Neural crest cell (in vitro differentiated cells): Measurements from ENCODE around the gene TP73. TPM values are rescaled to one million over a fixed set of nuclear protein-coding genes. Genes with fewer than 3 reads are reported as not detected.
A peak's percentile ranks its signal among the peaks of the same experiment; 100 is the strongest.
"Not testable (repeated sequence)": the region's sequence is repeated elsewhere in the genome, so short reads cannot be mapped to it uniquely, and the experiment has no call there.

Experiments
- DNase-seq: peaks from one replicate; pipeline ENCODE4 v3.0.0; 2021; ENCODE audit warnings: low read depth, mixed read lengths, low spot score
- H3K27ac Mint-ChIP-seq: one replicate; pipeline ENCODE4 v1.8.0; 2021; ENCODE audit warnings: mild to moderate bottlenecking, mixed read lengths; ENCODE audit not compliant: unreplicated experiment
- H3K27me3 Mint-ChIP-seq: 2 replicates; pipeline ENCODE4 v1.8.0; 2021; ENCODE audit warnings: low read depth, mild to moderate bottlenecking, mixed read lengths
- H3K36me3 Mint-ChIP-seq: 2 replicates; pipeline ENCODE4 v1.8.0; 2021; ENCODE audit warnings: low read depth, mild to moderate bottlenecking, mixed read lengths
- H3K4me1 Mint-ChIP-seq: 2 replicates; pipeline ENCODE4 v1.8.0; 2021; ENCODE audit warnings: mixed read lengths
- H3K4me3 Mint-ChIP-seq: one replicate; pipeline ENCODE4 v1.8.0; 2021; ENCODE audit warnings: mild to moderate bottlenecking, mixed read lengths
- H3K9me3 Mint-ChIP-seq: 2 replicates; pipeline ENCODE4 v1.8.0; 2021; ENCODE audit warnings: mixed read lengths
- CTCF ChIP-seq: fragments of 200-600 bp; sonication (generic); conservative IDR thresholded peaks from 2 replicates; pipeline ENCODE4 v1.5.0; 2021; ENCODE audit warnings: antibody characterized with exemption, mild to moderate bottlenecking
- total RNA-seq: library from RNA; stranded (reverse); gene quantifications from 2 replicates; pipeline ENCODE4 v1.2.1, GENCODE V29; 2021

The TP73 gene
- total RNA-seq, 1 donor from 2014 or later: 1.5 TPM

GRCh38 chr1:3721955-3722465 lies 69.7 kb downstream of the TP73 start:
- no peak overlapping the region for H3K4me3 Mint-ChIP-seq
- H3K27ac Mint-ChIP-seq: no peak overlapping the region
- DNase-seq: no peak
- H3K36me3 Mint-ChIP-seq: no peaks in the 10 kb centered on the region
- H3K9me3 Mint-ChIP-seq: no peaks in the 10 kb centered on the region
- H3K27me3 Mint-ChIP-seq: peaks cover 4% of the 10 kb centered on the region
- TF ChIP-seq CTCF: no peak
- H3K4me1 Mint-ChIP-seq: no peaks in the 10 kb centered on the region

GRCh38 chr1:3722846-3723245 lies 70.5 kb downstream of the TP73 start:
- Mint-ChIP-seq H3K9me3 (no peaks in the 10 kb centered on the region), H3K27ac (no peak overlapping the region), H3K36me3 (no peaks in the 10 kb centered on the region), H3K4me1 (no peaks in the 10 kb centered on the region), H3K27me3 (peaks cover 4% of the 10 kb centered on the region), H3K4me3 (no peak overlapping the region)
- DNase-seq: no peak
- TF ChIP-seq CTCF: no peak

GRCh38 chr1:3724416-3725030 lies 72.2 kb downstream of the TP73 start:
- TF ChIP-seq CTCF: peak; percentile 96
- peak; percentile 91 for DNase-seq
- not testable (repeated sequence) for H3K9me3 Mint-ChIP-seq, H3K27me3 Mint-ChIP-seq, H3K4me3 Mint-ChIP-seq, H3K36me3 Mint-ChIP-seq, H3K4me1 Mint-ChIP-seq, H3K27ac Mint-ChIP-seq

GRCh38 chr1:3725366-3725765 lies 73.0 kb downstream of the TP73 start:
- Mint-ChIP-seq H3K36me3 (no peaks in the 10 kb centered on the region), H3K9me3 (no peaks in the 10 kb centered on the region), H3K27me3 (peaks cover 4% of the 10 kb centered on the region), H3K27ac (no peak overlapping the region), H3K4me1 (no peaks in the 10 kb centered on the region), H3K4me3 (no peak overlapping the region)
- TF ChIP-seq CTCF: no peak
- DNase-seq: no peak

GRCh38 chr1:3727042-3727824 lies 74.9 kb downstream of the TP73 start:
- Mint-ChIP-seq H3K4me3 (no peak overlapping the region), H3K27ac (no peak overlapping the region), H3K9me3 (no peaks in the 10 kb centered on the region), H3K4me1 (peaks cover 9% of the 10 kb centered on the region), H3K36me3 (no peaks in the 10 kb centered on the region), H3K27me3 (peaks cover 4% of the 10 kb centered on the region)
- DNase-seq: peak; percentile 41
- TF ChIP-seq CTCF: peak; percentile 51
